HG02981 (cell line): ENCODE data around the gene SPAG7.

Experiments used
- ATAC-seq: cut with Tn5 transposase; IDR thresholded peaks from one replicate; pipeline ENCODE4 v1.9.1; 2021; ENCODE audit warnings: mild to moderate bottlenecking, moderate library complexity; ENCODE audit not compliant: unreplicated experiment

SPAG7 gene

GRCh38 chr17:4967539-4968485 lies at the start of gene SPAG7:
SPAG7 (minus strand) TSS chr17:4967817; CDS start chr17:4967804, 13 bp downstream.
- peak; percentile 51 for ATAC-seq

- ATAC-seq, result no peak
Measured at GRCh38 chr17:5014357-5014756, 46.7 kb upstream of the SPAG7 start.

GRCh38 chr17:5011928-5012327 lies 44.3 kb upstream of the SPAG7 start:
- ATAC-seq, result no peak

GRCh38 chr17:5003214-5003867 lies 35.7 kb upstream of the SPAG7 start:
- ATAC-seq, result no peak

DNA sequence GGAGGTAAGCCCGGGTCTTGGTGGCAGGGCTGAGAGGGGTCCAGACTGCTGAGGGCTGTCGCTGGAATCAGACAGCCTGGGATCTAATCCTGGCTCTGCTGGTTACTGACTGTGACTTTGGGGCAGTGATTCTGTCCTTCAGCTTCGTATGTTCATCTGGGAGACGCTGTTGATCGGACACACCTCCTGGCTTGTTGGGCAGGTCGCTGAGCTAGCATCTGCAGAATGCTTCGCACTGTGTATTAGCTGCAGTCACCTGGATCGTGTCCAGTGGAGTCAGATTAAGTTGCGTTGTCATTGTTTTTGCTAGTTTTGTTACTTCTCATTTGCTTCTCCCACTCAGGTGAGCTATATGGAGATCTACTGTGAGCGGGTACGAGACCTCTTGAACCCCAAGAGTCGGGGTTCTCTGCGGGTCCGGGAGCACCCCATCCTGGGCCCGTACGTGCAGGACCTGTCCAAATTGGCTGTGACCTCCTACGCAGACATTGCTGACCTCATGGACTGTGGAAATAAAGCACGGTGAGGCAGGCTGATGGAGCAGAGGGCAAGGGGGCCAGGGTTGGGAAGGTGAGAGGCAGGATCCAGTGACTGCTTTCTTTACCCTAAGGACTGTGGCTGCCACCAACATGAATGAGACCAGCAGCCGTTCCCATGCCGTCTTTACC lies 34.6 kb upstream of the SPAG7 start:
- ATAC-seq, result no peak

GRCh38 chr17:5000237-5000639 lies 32.6 kb upstream of the SPAG7 start:
- ATAC-seq, result no peak

DNA sequence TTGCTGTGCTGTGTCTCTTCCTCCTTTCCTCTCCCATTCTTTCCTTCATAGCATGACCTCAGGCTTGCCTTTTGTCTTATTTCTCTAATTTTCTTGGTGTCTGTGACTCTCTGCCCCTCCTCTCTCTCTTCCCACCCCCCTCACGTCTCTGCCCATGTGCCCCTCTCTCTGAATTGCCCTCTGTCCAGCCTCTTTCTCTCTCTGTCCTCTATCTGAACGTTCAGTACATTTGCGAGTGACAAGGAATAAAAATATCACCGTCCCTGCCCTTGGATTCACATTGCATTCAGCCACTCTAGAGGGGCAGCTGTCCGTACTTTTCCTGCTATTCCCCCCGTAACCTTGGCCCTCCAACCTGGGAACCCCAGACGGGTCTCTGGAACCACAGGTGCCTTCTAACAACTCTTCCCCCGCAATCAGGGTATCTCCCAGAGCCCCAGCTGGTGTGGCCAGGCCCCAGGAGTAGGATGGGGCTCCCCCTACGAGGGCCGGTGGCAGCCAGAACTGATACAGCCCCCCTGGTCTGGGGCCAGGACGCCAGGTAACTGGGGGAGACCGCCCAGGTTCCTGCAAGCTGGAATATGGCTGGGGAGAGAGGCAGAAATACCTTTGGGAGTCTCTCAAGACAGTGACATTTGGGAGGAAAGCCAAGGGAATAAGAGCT lies 31.9 kb upstream of the SPAG7 start:
- ATAC-seq, result no peak

- no peak for ATAC-seq
Measured at GRCh38 chr17:4998732-4999429, 31.3 kb upstream of the SPAG7 start.

DNA sequence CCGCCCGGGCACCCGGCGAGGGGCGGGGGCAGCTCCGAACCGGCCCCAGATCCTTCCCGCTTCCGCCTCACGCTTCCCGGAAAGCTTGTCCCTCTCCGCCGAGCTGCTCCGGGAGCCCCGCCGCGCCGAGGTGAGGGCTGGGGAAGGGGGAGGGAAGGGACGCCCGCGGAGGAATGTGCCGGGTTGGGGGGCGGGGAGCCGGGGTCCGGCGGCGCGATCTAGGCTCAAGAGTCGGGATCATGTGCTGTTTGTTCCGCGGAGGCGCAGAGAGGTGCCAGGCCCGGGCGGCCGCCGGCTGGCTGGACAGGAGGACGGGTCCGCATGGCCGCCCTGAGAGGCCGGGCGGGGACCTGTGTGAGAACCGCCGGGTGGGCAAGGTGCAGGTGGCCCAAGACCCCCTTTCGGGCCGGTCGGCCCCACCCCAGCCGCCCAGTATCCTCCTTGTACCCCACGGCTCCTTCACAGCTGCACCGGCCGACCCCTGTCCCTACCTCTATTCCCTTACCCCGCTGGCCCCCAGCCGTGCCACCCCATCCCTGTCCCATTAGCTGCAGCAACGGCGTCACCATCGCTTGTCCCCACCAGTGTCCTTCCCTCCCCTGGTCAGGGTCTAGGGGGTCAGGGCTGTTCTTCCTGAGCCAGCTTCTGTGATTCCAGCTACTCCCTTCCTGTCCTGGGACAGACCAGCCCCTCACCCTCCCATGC lies 30.6 kb upstream of the SPAG7 start:
- no peak for ATAC-seq

DNA sequence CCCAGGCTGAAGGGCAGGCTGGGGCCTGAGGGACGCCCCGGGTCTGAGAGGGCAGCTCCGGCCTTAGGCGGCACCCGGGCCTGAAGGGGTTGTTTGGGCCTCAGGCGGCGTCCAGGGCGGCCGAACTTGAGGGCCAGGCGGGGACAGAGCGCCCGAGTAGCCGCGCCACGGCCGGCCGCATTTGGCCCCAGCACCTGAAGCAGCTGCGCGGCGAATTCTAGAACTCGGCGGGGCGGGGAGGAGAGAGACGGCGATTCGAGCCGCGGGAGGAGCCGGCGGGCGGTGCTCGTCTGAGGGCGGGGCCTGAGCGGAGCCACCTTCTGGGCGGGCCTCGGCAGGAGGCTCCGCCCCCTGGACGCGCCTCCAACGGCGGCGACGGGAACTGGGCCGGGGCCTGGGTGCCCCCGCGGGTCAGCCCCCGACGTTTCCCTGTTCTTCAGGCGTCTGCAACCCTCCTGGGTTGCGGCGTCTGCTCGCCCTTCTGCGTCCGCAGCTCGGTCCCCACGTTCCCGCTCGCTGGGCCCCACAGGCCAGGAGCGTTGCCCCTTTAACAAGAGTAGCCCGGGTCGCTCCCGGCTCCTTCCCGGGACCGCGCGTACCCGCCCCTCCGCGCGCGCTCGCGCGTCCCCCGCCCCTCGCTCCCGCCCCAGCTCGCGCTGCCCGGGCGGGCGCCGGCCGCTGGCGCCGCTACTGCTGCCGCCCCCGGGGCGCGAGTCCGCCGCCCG lies 29.8 kb upstream of the SPAG7 start, which contains the start of the genes INCA1 and KIF1C:
Gene INCA1 (minus strand): TSS at position 221 of the 725 bp plus-strand sequence. CDS start 3,085 bp downstream, outside the sequence.
Gene KIF1C (plus strand): TSS at position 649 of the 725 bp plus-strand sequence. CDS start 2,297 bp downstream, outside the sequence.
- ATAC-seq, result peak; percentile 82

DNA sequence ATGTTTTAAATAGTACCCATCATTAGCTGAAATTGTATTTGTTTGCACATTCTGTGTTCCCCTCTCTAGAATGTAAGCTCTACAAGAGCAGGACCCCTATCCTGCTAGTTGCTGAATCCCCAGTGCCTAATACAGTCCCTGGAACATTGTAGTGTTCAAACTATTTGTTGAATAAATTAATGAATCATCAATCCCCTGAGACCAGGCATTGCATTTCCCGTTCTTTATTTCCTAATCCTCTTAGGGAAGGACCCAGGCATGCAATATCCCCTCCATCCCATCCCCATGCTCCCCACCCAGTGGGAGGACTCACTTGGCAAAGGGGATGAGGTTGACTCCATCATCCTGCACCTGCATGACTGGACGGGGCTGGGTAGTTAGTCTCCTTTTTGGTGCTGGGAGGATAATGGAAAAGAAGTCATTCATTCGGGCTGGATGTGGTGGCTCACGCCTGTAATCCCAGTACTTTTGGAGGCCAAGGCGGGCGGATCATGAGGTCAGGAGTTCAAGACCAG lies 26.5 kb upstream of the SPAG7 start:
- ATAC-seq, result no peak

DNA sequence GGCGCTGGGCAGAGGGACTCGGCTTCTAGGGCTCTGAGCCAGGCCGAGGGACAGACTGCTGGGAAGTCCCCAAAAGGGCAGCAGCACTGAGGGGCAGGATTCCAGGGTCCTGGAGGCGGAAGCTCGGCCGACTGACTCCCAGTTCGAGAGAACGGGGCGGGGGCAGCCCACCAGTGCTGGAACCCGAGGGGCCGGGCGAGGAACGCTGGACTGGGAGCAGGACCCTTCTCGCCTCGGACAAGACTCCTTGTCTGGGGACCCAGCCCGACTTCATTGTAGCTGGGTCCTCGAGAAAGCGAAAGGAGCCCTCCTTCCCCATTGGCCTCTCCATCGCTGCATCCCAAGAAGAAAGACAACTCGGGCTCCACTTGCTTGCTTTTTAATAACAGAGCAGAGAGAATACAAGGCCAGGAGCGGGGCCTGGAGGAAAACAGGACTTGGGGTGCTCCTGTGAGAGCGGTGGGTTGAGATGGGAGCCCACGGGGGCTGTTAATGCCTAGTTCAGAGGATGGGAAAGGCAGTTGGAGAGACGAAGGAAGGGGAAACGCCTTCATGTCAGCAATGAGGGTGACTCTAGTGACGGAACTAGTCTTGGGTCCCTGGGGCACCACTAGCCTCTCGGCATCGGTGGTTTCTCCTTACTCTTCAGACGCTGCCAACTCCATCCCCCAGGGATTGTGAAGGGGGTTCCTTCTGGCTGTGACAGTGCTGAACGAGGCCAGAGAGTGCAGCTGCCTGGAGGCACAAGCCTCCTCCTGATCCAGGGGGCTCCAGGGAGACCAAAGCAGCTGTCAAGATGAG lies 20.4 kb upstream of the SPAG7 start:
- ATAC-seq, result no peak

GRCh38 chr17:4986951-4987766 lies 19.5 kb upstream of the SPAG7 start, which contains the start of gene CAMTA2:
CAMTA2 (minus strand) TSS chr17:4987675; CDS start chr17:4986222, 1,453 bp downstream.
- ATAC-seq, result peak; percentile 71

DNA sequence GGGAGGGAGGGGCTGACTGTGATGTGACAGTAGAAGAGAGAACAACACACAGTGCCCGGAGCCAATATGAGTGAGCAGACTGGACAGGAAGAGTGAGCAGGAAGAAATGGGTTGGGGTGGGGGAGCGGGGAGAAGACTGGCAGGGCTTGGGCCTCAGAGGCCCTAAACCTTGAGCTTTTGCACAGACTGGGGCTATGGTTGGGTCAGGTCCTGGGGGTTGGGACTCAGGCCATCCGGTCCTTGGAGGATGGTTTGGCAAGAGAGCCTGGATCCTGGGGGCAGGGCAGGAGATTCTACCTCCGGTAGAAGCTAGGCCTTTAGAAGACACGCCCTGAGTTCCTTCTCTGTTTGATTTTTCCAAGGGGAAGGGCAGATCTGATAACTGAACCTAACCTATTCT lies 18.8 kb upstream of the SPAG7 start:
- no peak for ATAC-seq

DNA sequence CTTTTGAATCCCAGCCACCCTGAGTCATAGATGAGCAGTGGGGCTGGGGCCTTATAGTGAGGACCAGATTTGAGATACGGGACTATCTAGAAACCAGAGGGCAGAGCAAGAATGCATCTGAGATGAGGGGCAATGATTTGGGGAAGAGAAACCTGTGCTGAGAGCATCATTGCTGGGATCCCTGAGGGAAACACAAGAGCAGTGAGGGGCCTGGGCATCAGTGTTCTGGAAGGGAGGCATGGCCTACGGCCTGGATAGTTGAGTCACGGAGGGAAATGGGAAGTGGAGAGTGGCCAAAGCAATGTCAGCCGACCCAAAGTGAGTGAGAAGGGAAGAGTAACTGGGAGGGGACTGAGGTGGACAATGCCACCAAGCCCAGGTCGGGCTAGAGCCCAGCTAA lies 14.7 kb upstream of the SPAG7 start:
- ATAC-seq, result no peak

DNA sequence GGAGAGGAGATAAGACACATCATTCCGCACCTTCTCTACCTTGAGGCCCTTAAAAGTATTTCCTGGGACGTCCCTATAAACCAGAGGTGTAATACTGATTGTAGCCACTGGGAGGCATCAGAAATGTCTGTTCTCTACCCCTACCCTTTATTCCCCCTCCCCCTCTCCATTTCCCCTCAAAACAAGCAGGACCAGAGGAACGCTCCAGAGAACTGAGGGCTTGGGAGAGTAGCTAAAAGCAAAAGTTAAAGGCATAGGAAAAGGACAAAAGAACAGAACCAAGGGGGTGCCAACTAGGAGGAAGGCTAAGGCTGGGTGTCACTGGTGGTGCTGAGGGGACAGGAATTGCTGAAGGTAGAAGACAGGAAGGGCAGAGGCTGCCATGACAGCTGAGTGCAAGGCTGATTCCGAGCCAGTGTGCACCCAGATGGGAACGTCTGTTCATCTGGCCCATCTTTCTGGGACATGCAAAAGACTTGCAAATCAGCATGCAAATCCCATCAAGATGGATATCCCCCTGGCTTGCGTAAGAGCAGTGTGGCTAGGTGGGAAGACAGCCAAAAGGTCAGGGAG lies 13.1 kb upstream of the SPAG7 start:
- ATAC-seq, result no peak

- ATAC-seq, result no peak
Measured at GRCh38 chr17:4978726-4979125, 11.1 kb upstream of the SPAG7 start.
